ENCODE data around the gene TAF15.

The TAF15 gene

GRCh38 chr17:35870906-35871819, 61.9 kb downstream of the TAF15 start:
- Histone ChIP-seq H3K36me3 (replicated peaks; ENCODE audit: insufficient read depth, low read length) (no peaks in the 10 kb centered on the region), H3K27ac (ENCODE audit: low read length) (no peak overlapping the region), H3K9ac (ENCODE audit: low read length) (no peak overlapping the region), H4K20me1 (ENCODE audit: insufficient read depth, low read length) (no peaks in the 10 kb centered on the region), H3F3A (ENCODE audit: insufficient read depth, low read length) (peaks cover 14% of the 10 kb centered on the region; the same call in 1 of the 2 replicates), H3K27me3 (replicated peaks; ENCODE audit: insufficient read depth, low read length) (no peaks in the 10 kb centered on the region), H3K9me2 (replicated peaks; ENCODE audit: insufficient read depth, low read length) (no peaks in the 10 kb centered on the region), H3K4me3 (ENCODE audit: low read length) (no peak overlapping the region), H3K4me2 (ENCODE audit: low read depth, low read length) (no peak overlapping the region), H2AFZ (ENCODE audit: low read length) (no peak overlapping the region), H3K9me3 (replicated peaks; ENCODE audit: insufficient read depth, low read length) (no peaks in the 10 kb centered on the region), H3K4me1 (ENCODE audit: low read length) (peaks cover 14% of the 10 kb centered on the region), H3K79me2 (ENCODE audit: low read length) (no peaks in the 10 kb centered on the region)
- TF ChIP-seq CTCF (IDR thresholded peaks at IDR 0.05; ENCODE audit: low read length) = no peak
- no peak for DNase-seq

- Histone ChIP-seq H3F3A (ENCODE audit: insufficient read depth, low read length) (peaks cover 14% of the 10 kb centered on the region; the same call in 1 of the 2 replicates), H3K27ac (ENCODE audit: low read length) (no peak overlapping the region), H3K4me1 (ENCODE audit: low read length) (peaks cover 20% of the 10 kb centered on the region), H3K4me3 (ENCODE audit: low read length) (no peak overlapping the region), H3K9ac (ENCODE audit: low read length) (no peak overlapping the region), H3K9me2 (replicated peaks; ENCODE audit: insufficient read depth, low read length) (no peaks in the 10 kb centered on the region), H3K36me3 (replicated peaks; ENCODE audit: insufficient read depth, low read length) (no peaks in the 10 kb centered on the region), H2AFZ (ENCODE audit: low read length) (no peak overlapping the region), H3K27me3 (replicated peaks; ENCODE audit: insufficient read depth, low read length) (no peaks in the 10 kb centered on the region), H3K79me2 (ENCODE audit: low read length) (no peaks in the 10 kb centered on the region), H3K4me2 (ENCODE audit: low read depth, low read length) (no peak overlapping the region), H4K20me1 (ENCODE audit: insufficient read depth, low read length) (no peaks in the 10 kb centered on the region), H3K9me3 (replicated peaks; ENCODE audit: insufficient read depth, low read length) (no peaks in the 10 kb centered on the region)
- DNase-seq = no peak
- TF ChIP-seq EZH2 (optimal IDR thresholded peaks at IDR 0.05; ENCODE audit: low read depth, low read length) (no peak), EZH2phosphoT487 (IDR thresholded peaks at IDR 0.05; ENCODE audit: low read length) (no peak), CTCF (IDR thresholded peaks at IDR 0.05; ENCODE audit: low read length) (no peak)
Measured at GRCh38 chr17:35872196-35872980, 63.1 kb downstream of the TAF15 start.

GRCh38 chr17:35875072-35875799, 66.0 kb downstream of the TAF15 start:
- H2AFZ ChIP-seq (ENCODE audit: low read length) = no peak overlapping the region
- H4K20me1 ChIP-seq (ENCODE audit: insufficient read depth, low read length) = no peaks in the 10 kb centered on the region
- peak overlapping the region; percentile 25; the same call in 1 of the 2 replicates for H3K27ac ChIP-seq (ENCODE audit: low read length)
- H3K9me3 ChIP-seq (replicated peaks; ENCODE audit: insufficient read depth, low read length) = no peaks in the 10 kb centered on the region
- no peak overlapping the region for H3K4me3 ChIP-seq (ENCODE audit: low read length)
- peak overlapping the region; percentile 27 for H3K4me2 ChIP-seq (ENCODE audit: low read depth, low read length)
- H3K79me2 ChIP-seq (ENCODE audit: low read length) = no peaks in the 10 kb centered on the region
- TF ChIP-seq CTCF (IDR thresholded peaks at IDR 0.05; ENCODE audit: low read length) = no peak
- TF ChIP-seq EZH2phosphoT487 (IDR thresholded peaks at IDR 0.05; ENCODE audit: low read length) = no peak
- TF ChIP-seq EZH2 (optimal IDR thresholded peaks at IDR 0.05; ENCODE audit: low read depth, low read length) = no peak
- no peaks in the 10 kb centered on the region for H3K36me3 ChIP-seq (replicated peaks; ENCODE audit: insufficient read depth, low read length)
- peaks cover 27% of the 10 kb centered on the region for H3K4me1 ChIP-seq (ENCODE audit: low read length)
- H3K9ac ChIP-seq (ENCODE audit: low read length) = no peak overlapping the region
- no peaks in the 10 kb centered on the region for H3K27me3 ChIP-seq (replicated peaks; ENCODE audit: insufficient read depth, low read length)
- H3K9me2 ChIP-seq (replicated peaks; ENCODE audit: insufficient read depth, low read length) = no peaks in the 10 kb centered on the region
- DNase-seq = peak; percentile 34
- H3F3A ChIP-seq (ENCODE audit: insufficient read depth, low read length) = peaks cover 22% of the 10 kb centered on the region

Data from MM.1S (cell line).